WI38 (cell line): ENCODE measurements around the gene DAZAP2.

Source experiments
- H3K4me3 ChIP-seq: 2 replicates; pipeline ENCODE4 v1.5.1; 2011; ENCODE audit warnings: low read depth, mild to moderate bottlenecking, control low read depth, low read length
- TF ChIP-seq, protein P1 (sequence below): IDR thresholded peaks from 2 replicates; pipeline ENCODE4 v1.5.1; 2012; ENCODE audit warnings: low read depth, mild to moderate bottlenecking, control low read depth, low read length

The DAZAP2 gene, protein sequence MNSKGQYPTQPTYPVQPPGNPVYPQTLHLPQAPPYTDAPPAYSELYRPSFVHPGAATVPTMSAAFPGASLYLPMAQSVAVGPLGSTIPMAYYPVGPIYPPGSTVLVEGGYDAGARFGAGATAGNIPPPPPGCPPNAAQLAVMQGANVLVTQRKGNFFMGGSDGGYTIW

DNA sequence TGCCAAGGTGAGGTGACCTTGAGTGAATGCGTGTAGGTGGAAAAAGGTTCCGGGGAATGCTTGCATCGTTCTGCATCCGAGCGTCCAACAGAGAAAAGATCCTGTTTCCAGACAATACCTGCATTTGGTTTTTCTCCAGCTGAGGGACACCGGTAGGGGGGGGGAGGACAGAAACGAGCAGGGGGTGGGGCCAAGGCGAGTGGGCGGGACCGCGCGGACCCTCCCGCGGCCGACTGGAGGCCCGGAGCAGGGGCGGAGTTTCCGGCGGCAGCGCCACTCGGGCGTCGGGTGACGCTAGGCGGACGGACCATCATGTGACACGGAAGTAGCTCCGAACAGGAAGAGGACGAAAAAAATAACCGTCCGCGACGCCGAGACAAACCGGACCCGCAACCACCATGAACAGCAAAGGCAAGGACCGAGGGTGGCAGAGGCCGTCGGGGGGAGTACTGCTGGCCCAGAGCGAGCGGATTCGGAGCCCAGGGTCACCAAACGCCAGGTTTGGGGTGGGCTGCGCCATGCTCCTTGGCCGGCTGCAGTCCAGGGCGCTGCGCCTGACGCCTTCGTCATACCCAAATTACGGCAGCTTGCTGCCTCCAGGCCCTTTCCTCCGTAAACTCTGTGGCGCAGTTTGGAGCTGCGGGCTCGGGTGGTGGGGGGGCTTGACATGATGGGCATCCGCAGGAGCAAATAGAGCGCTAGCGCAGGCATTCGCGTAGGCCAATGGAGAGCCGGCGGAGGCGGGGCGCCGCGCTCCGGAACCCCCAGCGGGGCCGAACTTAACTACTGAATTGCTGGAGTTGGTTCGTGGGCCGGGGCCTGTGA is at the start of gene DAZAP2:
Gene DAZAP2, plus strand, starts transcription at position 317 of the 825 bp plus-strand sequence. Its CDS starts 82 bp downstream, at position 399.
- H3K4me3 ChIP-seq = peak within 1 kb of the TSS; percentile 99
- TF ChIP-seq, protein P1, sequence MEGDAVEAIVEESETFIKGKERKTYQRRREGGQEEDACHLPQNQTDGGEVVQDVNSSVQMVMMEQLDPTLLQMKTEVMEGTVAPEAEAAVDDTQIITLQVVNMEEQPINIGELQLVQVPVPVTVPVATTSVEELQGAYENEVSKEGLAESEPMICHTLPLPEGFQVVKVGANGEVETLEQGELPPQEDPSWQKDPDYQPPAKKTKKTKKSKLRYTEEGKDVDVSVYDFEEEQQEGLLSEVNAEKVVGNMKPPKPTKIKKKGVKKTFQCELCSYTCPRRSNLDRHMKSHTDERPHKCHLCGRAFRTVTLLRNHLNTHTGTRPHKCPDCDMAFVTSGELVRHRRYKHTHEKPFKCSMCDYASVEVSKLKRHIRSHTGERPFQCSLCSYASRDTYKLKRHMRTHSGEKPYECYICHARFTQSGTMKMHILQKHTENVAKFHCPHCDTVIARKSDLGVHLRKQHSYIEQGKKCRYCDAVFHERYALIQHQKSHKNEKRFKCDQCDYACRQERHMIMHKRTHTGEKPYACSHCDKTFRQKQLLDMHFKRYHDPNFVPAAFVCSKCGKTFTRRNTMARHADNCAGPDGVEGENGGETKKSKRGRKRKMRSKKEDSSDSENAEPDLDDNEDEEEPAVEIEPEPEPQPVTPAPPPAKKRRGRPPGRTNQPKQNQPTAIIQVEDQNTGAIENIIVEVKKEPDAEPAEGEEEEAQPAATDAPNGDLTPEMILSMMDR = peak; percentile 19; the same call in 1 of the 2 replicates

DNA sequence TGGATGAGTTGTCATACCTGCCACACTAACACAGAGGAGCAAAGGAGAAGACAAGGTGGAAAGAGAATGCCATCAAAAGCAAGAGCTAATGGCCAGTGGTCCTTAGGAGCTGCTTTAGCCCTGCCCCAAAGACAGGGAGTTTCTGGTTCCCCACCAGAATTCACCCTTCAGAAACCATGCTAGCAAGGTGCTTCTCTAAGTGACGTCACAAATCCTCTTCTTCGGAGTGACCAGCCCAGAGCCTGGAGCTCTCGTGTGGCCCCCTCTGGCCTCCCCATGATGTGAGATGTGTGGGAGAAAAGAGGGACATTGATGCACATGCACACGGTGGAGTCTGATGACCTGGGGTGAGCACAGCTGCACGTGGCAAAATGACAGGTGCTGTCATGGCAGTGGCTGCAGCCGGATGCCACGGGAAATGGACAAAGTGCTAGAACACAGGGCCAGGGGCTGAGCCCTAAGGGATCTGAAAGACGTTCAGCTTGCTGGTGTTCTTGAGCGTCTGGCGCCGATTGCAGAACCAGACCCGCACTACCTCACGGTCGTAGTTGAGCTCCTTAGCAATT is 48.8 kb upstream of the DAZAP2 start:
- TF ChIP-seq, protein P1 = no peak
- H3K4me3 ChIP-seq = no peak overlapping the region

DNA sequence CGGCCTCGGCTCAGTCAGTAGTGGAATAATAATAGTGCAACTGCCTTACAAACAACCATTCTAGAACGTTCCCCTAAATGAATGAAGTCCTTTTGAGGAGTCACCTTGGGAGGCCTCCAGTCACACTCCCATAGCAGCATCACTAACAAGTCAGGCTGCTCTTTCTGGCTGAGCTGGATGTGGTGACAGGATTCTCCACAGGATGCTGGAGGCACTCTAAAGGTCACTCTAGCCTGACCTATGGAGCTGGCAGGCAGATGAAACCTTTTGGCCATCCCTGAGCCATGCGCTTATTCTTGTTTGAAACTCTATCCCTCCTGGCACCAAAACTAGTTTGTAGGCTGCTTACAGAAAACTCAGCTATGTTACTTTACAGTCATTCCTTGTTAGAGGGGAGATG is 47.8 kb upstream of the DAZAP2 start:
- H3K4me3 ChIP-seq = no peak overlapping the region
- TF ChIP-seq, protein P1 = no peak

DNA sequence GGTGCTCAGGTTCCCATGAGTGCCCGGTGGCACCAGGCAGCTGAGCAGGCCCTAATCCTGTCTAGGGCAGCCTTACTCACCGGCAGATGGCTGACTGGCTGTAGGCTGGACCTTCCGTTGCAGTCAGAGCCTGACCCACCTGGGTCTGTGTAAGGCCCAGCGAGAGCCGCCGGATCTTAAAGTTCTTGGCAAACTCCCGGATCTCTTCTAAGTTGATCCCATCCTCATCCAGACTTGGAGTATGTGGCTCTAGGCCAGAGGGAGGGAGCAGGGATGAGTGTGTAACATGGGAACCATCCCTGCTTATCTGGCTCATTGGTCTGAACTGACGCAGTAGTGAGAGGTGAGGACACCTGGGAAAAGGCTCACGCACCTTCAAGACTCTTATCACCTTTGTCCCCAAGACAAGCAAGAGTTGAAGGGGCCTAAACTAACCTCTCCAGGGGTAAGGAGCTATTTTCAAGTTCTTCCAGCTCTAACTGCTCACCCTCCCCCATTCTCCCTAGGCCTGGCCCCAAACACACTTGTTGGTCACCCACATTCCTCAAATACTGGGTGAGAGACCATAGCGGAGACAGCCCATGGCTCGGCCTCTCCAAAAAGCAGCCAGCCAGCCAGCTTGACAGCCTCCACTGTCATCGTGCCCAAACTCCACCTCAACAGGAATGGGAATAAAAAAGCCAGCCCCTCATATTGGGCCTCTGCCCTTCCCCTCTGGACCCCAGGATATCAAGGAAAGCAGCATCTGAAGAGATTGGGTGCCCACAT is 46.9 kb upstream of the DAZAP2 start:
- H3K4me3 ChIP-seq = no peak overlapping the region
- TF ChIP-seq, protein P1 = no peak

DNA sequence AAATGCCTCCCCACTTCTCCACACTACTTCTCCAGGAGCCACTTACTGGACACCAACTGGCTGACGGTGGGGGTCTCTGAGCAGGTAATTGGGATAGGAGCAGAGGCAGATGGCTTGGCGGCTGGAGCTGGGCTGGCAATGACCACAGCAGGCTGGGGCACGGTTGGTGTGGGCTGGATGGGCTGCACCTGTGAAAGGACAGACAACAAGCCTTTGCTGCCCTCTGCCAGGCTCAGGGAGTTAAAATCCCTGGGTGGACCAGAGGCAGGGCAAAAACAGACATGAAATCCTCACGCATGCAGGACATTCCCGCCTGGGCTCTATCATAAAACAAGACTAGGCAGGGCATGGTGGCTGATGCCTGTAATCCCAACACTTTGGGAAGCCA is 46.3 kb upstream of the DAZAP2 start:
- no peak overlapping the region for H3K4me3 ChIP-seq
- TF ChIP-seq, protein P1 = no peak

DNA sequence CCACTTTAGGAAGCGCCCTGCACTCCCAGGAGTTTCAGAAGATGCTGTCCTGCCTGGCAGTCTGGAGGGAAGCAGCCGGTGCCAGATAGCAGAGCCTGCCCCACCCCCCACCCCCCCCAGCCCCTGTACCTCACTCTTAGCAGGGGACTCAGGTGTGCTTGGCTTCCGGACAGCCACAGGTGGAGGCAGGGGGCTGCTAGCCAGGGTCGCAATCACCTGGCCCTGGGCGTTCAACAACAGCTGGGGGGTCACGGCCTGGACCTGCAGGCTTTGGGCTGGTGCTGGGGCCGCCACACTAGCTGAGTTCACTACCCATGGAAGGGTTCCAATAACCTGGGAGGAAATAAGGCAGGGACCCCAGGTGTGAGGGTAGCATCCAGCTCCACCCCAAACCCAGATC is 42.8 kb upstream of the DAZAP2 start:
- TF ChIP-seq, protein P1 = no peak
- H3K4me3 ChIP-seq = no peak overlapping the region
